Common myeloid progenitor, CD34-positive (primary cell): ENCODE results near the gene ARMC12.

ENCODE experiments used
- CTCF ChIA-PET: fragments of 350-600 bp; sonication (Branson Sonifier 250); formaldehyde crosslinking; loops from one replicate; lab custom pipeline; 2021; ENCODE audit warnings: antibody characterized with exemption; lab: Charles Lee
- POLR2A ChIA-PET: fragments of 350-600 bp; sonication (Branson Sonifier 250); formaldehyde crosslinking; loops from one replicate; lab custom pipeline; 2021; ENCODE audit warnings: antibody characterized with exemption; lab: Charles Lee
- DNase-seq, 3 donors: peaks; one replicate each; pipeline versions ENCODE4 v3.0.0 to v3.0.0-alpha.2; 2013
- H3K27ac ChIP-seq, 2 experiments: 1 replicate in 1 of 2; 2 replicates in 1 of 2; pipeline ENCODE4 v1.7.0; 2013; ENCODE audit warnings: inconsistent platforms in 2 of 2, low read length in 2 of 2, mild to moderate bottlenecking in 2 of 2, low read depth in 1 of 2, moderate library complexity in 1 of 2; ENCODE audit not compliant: severe bottlenecking in 2 of 2, insufficient read depth in 1 of 2, poor library complexity in 1 of 2
- H3K27me3 ChIP-seq, 5 experiments: replicated peaks in 2 of 5; 1 replicate in 3 of 5; 2 replicates in 2 of 5; pipeline versions ENCODE4 v1.6.1 to v1.7.0; 2013; ENCODE audit warnings: low read length in 4 of 5, mild to moderate bottlenecking in 2 of 5, moderate library complexity in 2 of 5, inconsistent platforms in 1 of 5; ENCODE audit not compliant: insufficient read depth in 5 of 5, control insufficient read depth in 4 of 5
- H3K36me3 ChIP-seq, 4 experiments: 1 replicate in 2 of 4; 2 replicates in 2 of 4; pipeline versions ENCODE4 v1.6.1 to v1.7.0; 2013; ENCODE audit warnings: low read length in 3 of 4, control low read depth in 1 of 4, mild to moderate bottlenecking in 1 of 4; ENCODE audit not compliant: control insufficient read depth in 4 of 4, insufficient read depth in 4 of 4
- H3K4me1 ChIP-seq, 4 experiments: 1 replicate in 3 of 4; 2 replicates in 1 of 4; pipeline versions ENCODE4 v1.6.1 to v1.7.1; 2013; ENCODE audit warnings: low read length in 3 of 4, mild to moderate bottlenecking in 3 of 4, control low read depth in 1 of 4, inconsistent platforms in 1 of 4, moderate library complexity in 1 of 4; ENCODE audit not compliant: control insufficient read depth in 4 of 4, insufficient read depth in 4 of 4; ENCODE audit errors: control extremely low read depth in 1 of 4
- H3K4me3 ChIP-seq, 7 experiments: 1 replicate in 4 of 7; 2 replicates in 3 of 7; pipeline versions ENCODE4 v1.5.1 to v1.7.0; 2013; ENCODE audit warnings: mild to moderate bottlenecking in 7 of 7, low read length in 6 of 7, moderate library complexity in 6 of 7, inconsistent platforms in 2 of 7, low read depth in 2 of 7, control low read depth in 1 of 7; ENCODE audit not compliant: insufficient read depth in 4 of 7, control insufficient read depth in 1 of 7; ENCODE audit errors: extremely low read depth in 1 of 7
- H3K9me3 ChIP-seq, 5 experiments: 1 replicate in 4 of 5; 2 replicates in 1 of 5; pipeline versions ENCODE4 v1.6.1 to v1.7.1; 2013; ENCODE audit warnings: low read length in 4 of 5, mild to moderate bottlenecking in 2 of 5, inconsistent platforms in 1 of 5, low read depth in 1 of 5, moderate library complexity in 1 of 5; ENCODE audit not compliant: control insufficient read depth in 4 of 5, insufficient read depth in 2 of 5; ENCODE audit errors: control extremely low read depth in 1 of 5
- WGBS: methylation state at CpG from one replicate; pipeline ENCODE4 v1.1.5; 2013; ENCODE audit not compliant: insufficient coverage; 5-methylcytosine and 5-hydroxymethylcytosine counted together

The ARMC12 gene

GRCh38 chr6:35781290-35781689, 44.5 kb downstream of the ARMC12 start:
- no peak for DNase-seq
- WGBS = 100% methylated on average over 1 of the region's 2 CpGs
- CTCF ChIA-PET = no interaction called here
- Histone ChIP-seq H3K27me3 (peaks cover 1 to 33% (median 8%) of the 10 kb centered on the region in 5 experiments), H3K36me3 (no peaks in the 10 kb centered on the region), H3K9me3 (no peaks in the 10 kb centered on the region), H3K27ac (no peak overlapping the region), H3K4me1 (peaks cover 0 to 7% (median 5%) of the 10 kb centered on the region in 4 experiments), H3K4me3 (no peak overlapping the region)
- POLR2A ChIA-PET = no interaction called here

GRCh38 chr6:35782424-35782823, 45.6 kb downstream of the ARMC12 start:
- no peaks in the 10 kb centered on the region for H3K9me3 ChIP-seq
- WGBS = 83% methylated on average over 2 of the region's 3 CpGs
- no peaks in the 10 kb centered on the region for H3K36me3 ChIP-seq
- peaks cover 0 to 3% (median 1%) of the 10 kb centered on the region in 4 experiments for H3K4me1 ChIP-seq
- ChIA-PET POLR2A (no interaction called here), CTCF (no interaction called here)
- no peak overlapping the region for H3K27ac ChIP-seq
- no peak overlapping the region for H3K4me3 ChIP-seq
- peaks cover 2 to 34% (median 16%) of the 10 kb centered on the region in 5 experiments for H3K27me3 ChIP-seq
- no peak for DNase-seq

GRCh38 chr6:35784200-35784599, 47.4 kb downstream of the ARMC12 start:
- H3K4me3 ChIP-seq = no peak overlapping the region
- CTCF ChIA-PET = no interaction called here
- H3K36me3 ChIP-seq = no peaks in the 10 kb centered on the region
- H3K4me1 ChIP-seq = peaks cover 0 to 3% (median 1%) of the 10 kb centered on the region in 4 experiments
- WGBS = no CpG with 5 or more reads among the region's 2 CpGs
- POLR2A ChIA-PET = no interaction called here
- no peak overlapping the region for H3K27ac ChIP-seq
- no peak for DNase-seq
- peaks cover 5 to 50% (median 25%) of the 10 kb centered on the region in 5 experiments for H3K27me3 ChIP-seq
- no peaks in the 10 kb centered on the region for H3K9me3 ChIP-seq

- H3K4me1 ChIP-seq = peaks cover 0 to 3% (median 1%) of the 10 kb centered on the region in 4 experiments
- H3K9me3 ChIP-seq = no peaks in the 10 kb centered on the region
- H3K27ac ChIP-seq = no peak overlapping the region
- CTCF ChIA-PET = interaction anchor here (1.0 kb wide), 1 partner anchor 18 kb away, joined by 3 read pairs; no protein-coding TSS in a partner anchor
- WGBS = 77% methylated on average over 2 of the region's 2 CpGs
- no peak for DNase-seq
- no peak overlapping the region for H3K4me3 ChIP-seq
- POLR2A ChIA-PET = no interaction called here
- H3K36me3 ChIP-seq = no peaks in the 10 kb centered on the region
- peaks cover 8 to 52% (median 27%) of the 10 kb centered on the region in 5 experiments for H3K27me3 ChIP-seq
Measured at GRCh38 chr6:35786272-35786671, 49.4 kb downstream of the ARMC12 start.

- DNase-seq = no peak
- no peaks in the 10 kb centered on the region for H3K36me3 ChIP-seq
- ChIA-PET CTCF (interaction anchor here (1.0 kb wide), 1 partner anchor 19 kb away, joined by 3 read pairs; no protein-coding TSS in a partner anchor), POLR2A (interaction anchor here (0.5 kb wide), 1 partner anchor 35 kb away, joined by 4 read pairs; no protein-coding TSS in a partner anchor)
- H3K4me3 ChIP-seq = no peak overlapping the region
- peaks cover 0 to 3% (median 1%) of the 10 kb centered on the region in 4 experiments for H3K4me1 ChIP-seq
- 33% methylated on average over 25 of the region's 25 CpGs for WGBS
- H3K9me3 ChIP-seq = no peaks in the 10 kb centered on the region
- no peak overlapping the region for H3K27ac ChIP-seq
- peaks cover 8 to 52% (median 27%) of the 10 kb centered on the region in 5 experiments for H3K27me3 ChIP-seq
Measured at GRCh38 chr6:35786810-35787209, 50.0 kb downstream of the ARMC12 start.

GRCh38 chr6:35787266-35788218, 50.7 kb downstream of the ARMC12 start:
- Histone ChIP-seq H3K9me3 (no peaks in the 10 kb centered on the region), H3K4me3 (no peak overlapping the region), H3K4me1 (peaks cover 0 to 3% (median 1%) of the 10 kb centered on the region in 4 experiments), H3K27ac (no peak overlapping the region), H3K27me3 (peaks cover 8 to 50% (median 27%) of the 10 kb centered on the region in 5 experiments), H3K36me3 (no peaks in the 10 kb centered on the region)
- POLR2A ChIA-PET = interaction anchor here (0.5 to 0.9 kb wide), 2 partner anchors 11 to 34 kb away, joined by 3 to 4 read pairs; no protein-coding TSS in a partner anchor
- WGBS = 87% methylated on average over 7 of the region's 13 CpGs
- CTCF ChIA-PET = no interaction called here
- DNase-seq = no peak
